Daoy (cell line): ENCODE measurements around the gene RPLP2. TPM values are rescaled to one million over a fixed set of nuclear protein-coding genes. Genes with fewer than 3 reads are reported as not detected.

Source experiments
- DNase-seq: peaks from one replicate; pipeline ENCODE4 v3.0.0-alpha.2; 2015; ENCODE audit warnings: low read depth
- total RNA-seq: library from RNA; depleted of rRNA; stranded (reverse); fragments of >200 nt; shearing (Covaris generic); gene quantifications from 2 replicates; pipeline ENCODE4 v1.2.3, GENCODE V29; 2014

Gene RPLP2
- total RNA-seq, 1 experiment from 2014 or later, result 693 TPM

- DNase-seq, result no peak
These were observed 17.9 kb upstream of the RPLP2 start for GRCh38 chr11:791658-792534.

- no peak for DNase-seq
These were observed 17.3 kb upstream of the RPLP2 start for GRCh38 chr11:792535-792821.

GRCh38 chr11:792873-793272 lies 16.9 kb upstream of the RPLP2 start:
- DNase-seq, result no peak

- no peak for DNase-seq
These were observed 16.2 kb upstream of the RPLP2 start for GRCh38 chr11:793556-793955.

- DNase-seq, result no peak
These were observed 15.6 kb upstream of the RPLP2 start for GRCh38 chr11:794013-794765.

GRCh38 chr11:794766-795633 lies 14.8 kb upstream of the RPLP2 start:
- DNase-seq, result no peak

- DNase-seq, result peak; percentile 96
These were observed 13.9 kb upstream of the RPLP2 start for GRCh38 chr11:795634-796564.

GRCh38 chr11:796565-797295 lies 13.0 kb upstream of the RPLP2 start:
- no peak for DNase-seq

- DNase-seq, result peak; percentile 82
These were observed 12.3 kb upstream of the RPLP2 start for GRCh38 chr11:797296-798092.

- DNase-seq, result peak; percentile 90
These were observed 11.6 kb upstream of the RPLP2 start, which contains the start of gene SLC25A22 for GRCh38 chr11:798093-798713. Gene SLC25A22 (minus strand): TSS chr11:798281. CDS start chr11:795006, 3,275 bp downstream.

GRCh38 chr11:799641-800316 lies 10.0 kb upstream of the RPLP2 start:
- DNase-seq, result no peak

GRCh38 chr11:800473-800872 lies 9.3 kb upstream of the RPLP2 start:
- DNase-seq, result no peak

- no peak for DNase-seq
These were observed 8.5 kb upstream of the RPLP2 start for GRCh38 chr11:801097-801780.

GRCh38 chr11:802018-802617 lies 7.6 kb upstream of the RPLP2 start:
- DNase-seq, result no peak

GRCh38 chr11:802693-803466 lies 6.9 kb upstream of the RPLP2 start:
- DNase-seq, result no peak

GRCh38 chr11:803467-803742 lies 6.4 kb upstream of the RPLP2 start:
- DNase-seq, result no peak
